G401.6 (cell line): ENCODE measurements around the gene ADAMTS20.
"Not testable (repeated sequence)": the region's sequence is repeated elsewhere in the genome, so short reads cannot be mapped to it uniquely, and the experiment has no call there.

Source experiments
- FAIRE-seq: peaks from 2 replicates; lab custom pipeline; 2012; peaks lifted over from hg19 to GRCh38; lab: Jason Lieb, UNC

ADAMTS20 gene

DNA sequence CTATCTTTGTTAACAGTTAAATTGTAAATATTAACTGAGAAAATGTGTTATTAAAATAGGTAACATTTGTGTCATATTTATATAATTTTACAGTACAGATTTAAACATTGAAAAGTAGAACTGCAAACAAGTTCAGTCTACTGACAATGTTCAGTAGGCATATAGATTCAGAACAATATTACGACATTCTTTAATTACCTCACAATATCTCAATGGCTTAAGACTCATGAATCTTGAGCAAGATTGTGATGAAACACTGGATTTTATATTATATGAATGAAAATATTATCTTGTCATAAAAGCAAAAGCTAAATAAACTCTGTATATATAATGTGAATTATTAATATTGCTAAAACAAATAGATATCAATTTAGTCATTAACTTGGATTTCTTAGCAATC, 194.9 kb downstream of the ADAMTS20 start:
- no peak for FAIRE-seq

DNA sequence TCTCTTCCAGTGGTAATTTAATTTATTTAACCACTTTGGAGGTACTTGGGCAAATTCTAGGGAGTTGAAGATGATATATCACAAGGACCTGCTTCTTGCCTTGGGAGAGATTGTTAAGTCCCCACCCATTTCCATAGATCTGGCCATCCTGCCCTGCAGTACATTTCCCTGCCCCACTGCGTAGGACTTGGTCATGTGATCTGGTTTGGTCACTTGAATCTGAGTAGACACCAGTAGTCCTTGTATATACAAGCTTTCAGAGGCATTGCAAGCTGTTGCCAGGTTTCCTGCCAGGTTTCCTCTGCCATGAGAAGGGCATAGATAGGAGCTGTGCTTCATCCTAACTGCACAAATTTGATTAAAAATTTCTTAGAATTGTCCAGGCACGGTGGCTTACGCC, 200.0 kb downstream of the ADAMTS20 start:
- no peak for FAIRE-seq

- FAIRE-seq, result no peak
These were observed 202.1 kb downstream of the ADAMTS20 start for GRCh38 chr12:43349863-43350262.

GRCh38 chr12:43348221-43348620, 203.8 kb downstream of the ADAMTS20 start:
- no peak for FAIRE-seq

DNA sequence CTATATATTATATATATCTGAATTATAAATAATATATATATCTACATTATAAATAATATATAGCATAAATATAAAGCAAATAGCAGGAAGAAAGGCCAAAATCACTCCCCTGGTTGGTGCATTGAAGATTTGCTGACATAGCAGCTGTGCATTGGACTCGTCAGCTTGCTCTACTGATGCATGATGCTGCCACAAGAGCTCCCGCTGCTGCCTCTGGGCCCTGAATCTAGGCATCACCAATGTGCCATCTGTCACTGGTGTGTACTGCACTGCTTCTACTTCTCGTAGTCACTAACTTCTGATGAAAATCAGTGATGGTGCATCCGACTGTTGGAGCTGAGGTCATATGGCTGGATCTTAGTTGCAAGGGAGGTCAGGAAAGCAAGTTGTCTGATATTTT, 205.0 kb downstream of the ADAMTS20 start:
- FAIRE-seq, result no peak

- no peak for FAIRE-seq
These were observed 207.0 kb downstream of the ADAMTS20 start for GRCh38 chr12:43345023-43345422.

- not testable (repeated sequence) for FAIRE-seq
These were observed 210.2 kb downstream of the ADAMTS20 start for GRCh38 chr12:43341785-43342313.

- FAIRE-seq, result no peak
These were observed 213.0 kb downstream of the ADAMTS20 start for GRCh38 chr12:43338848-43339526.

- no peak for FAIRE-seq
These were observed 214.2 kb downstream of the ADAMTS20 start for GRCh38 chr12:43337571-43338444.

DNA sequence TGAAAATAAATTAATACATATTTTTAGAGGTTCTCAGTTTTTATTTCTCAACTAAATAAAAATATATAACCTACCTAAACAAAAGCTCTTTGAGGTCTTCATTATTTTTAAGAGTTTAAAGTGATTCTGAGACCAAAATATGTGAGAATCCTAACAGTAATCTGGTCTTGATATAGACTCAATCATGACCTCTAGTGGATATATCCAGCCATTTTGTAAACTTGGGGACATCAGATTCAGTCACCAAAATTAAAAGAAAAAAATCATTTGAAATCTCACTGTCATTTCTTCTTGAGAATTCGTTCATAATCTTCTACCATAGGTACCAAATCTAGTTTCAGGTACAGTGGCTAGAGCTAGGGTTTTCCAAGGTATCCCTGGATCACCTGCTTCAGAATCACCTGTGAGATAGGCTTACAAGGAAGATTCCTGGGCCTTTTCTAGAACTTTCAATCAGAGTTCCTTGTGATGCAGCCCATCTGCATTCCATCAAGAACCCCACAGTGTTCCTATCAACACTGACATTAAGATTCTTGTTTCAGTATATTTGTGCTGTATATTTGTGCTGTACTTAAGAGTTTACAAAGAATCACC, 214.9 kb downstream of the ADAMTS20 start:
- peak; percentile 80 for FAIRE-seq

DNA sequence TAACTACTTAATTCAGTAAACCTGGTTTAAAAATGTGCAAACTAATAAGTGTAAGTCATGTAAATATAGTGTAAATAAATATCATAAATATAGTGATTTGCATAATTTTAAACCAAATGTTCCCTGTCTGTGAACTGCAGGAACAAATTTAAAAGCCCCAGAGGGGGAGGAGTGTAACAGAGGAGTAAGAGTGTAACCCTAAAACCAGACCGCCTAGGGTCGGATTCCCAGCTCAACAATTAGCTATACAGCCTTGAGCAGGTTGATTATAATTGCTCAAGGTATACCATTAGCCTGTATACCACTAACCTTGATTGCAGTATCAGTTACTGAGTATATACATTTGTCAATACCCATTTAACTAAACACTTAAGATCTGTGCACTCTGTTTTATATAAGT, 218.4 kb downstream of the ADAMTS20 start:
- no peak for FAIRE-seq

- FAIRE-seq, result no peak
These were observed 218.9 kb downstream of the ADAMTS20 start for GRCh38 chr12:43332977-43333640.

- no peak for FAIRE-seq
These were observed 220.1 kb downstream of the ADAMTS20 start for GRCh38 chr12:43331935-43332334.

GRCh38 chr12:43329375-43329774, 222.6 kb downstream of the ADAMTS20 start:
- FAIRE-seq, result no peak

DNA sequence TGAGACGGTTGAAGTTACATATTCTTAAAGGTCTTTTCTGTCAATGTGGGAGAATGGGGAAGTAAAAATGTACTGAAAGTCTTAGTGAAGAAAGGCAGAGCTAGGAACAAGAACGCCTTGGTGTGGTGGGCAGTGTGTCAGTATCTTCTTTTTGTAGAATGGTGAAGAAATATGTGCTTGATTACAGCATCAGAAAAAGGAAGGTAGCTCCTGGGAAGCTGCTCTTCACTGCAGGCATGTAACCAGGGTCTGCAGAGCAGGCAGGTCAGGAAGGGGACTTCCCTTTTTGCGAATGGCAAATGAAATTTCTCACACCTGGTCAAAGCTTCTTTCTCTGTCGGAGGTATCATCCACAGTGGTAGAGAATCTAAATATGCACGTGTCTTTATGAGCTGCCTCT, 226.2 kb downstream of the ADAMTS20 start:
- no peak for FAIRE-seq

GRCh38 chr12:43320281-43320680, 231.7 kb downstream of the ADAMTS20 start:
- no peak for FAIRE-seq

- FAIRE-seq, result no peak
These were observed 234.0 kb downstream of the ADAMTS20 start for GRCh38 chr12:43318021-43318420.

DNA sequence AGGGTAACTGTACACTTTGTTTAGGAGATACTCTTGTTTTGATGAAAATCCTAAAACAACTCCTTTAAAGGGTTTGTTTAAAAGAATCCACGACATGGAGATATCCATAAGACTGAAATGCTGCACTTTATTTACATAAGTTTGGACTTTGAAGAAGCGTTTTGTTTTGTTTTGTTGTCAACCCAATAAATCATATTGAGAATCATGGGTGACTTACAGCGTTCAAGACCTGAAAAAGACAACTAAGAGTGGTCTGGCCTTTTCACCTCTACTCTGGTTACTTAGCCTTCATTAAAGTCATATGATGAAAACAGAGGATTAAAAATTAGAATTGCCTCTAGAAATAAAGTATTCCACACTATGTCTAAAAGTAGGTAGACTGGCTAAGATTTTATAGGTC, 234.8 kb downstream of the ADAMTS20 start:
- FAIRE-seq, result no peak

GRCh38 chr12:43316520-43316919, 235.5 kb downstream of the ADAMTS20 start:
- FAIRE-seq, result no peak

- no peak for FAIRE-seq
These were observed 236.0 kb downstream of the ADAMTS20 start for GRCh38 chr12:43315961-43316360.

- FAIRE-seq, result no peak
These were observed 239.0 kb downstream of the ADAMTS20 start for GRCh38 chr12:43312991-43313505.

- no peak for FAIRE-seq
These were observed 241.4 kb downstream of the ADAMTS20 start for GRCh38 chr12:43310596-43310995.
